Activated naive CD8-positive, alpha-beta T cell treated with anti-CD3 and anti-CD28 coated beads, Interleukin-2, amount 50 U/mL, for 24 hours (primary cell): Measurements from ENCODE around the gene ARHGEF35.

Source experiments
- ATAC-seq: fragments of 150-1000 bp; cut with Tn5 transposase; one replicate; pipeline ENCODE4 v1.10.0; 2021
- DNase-seq: peaks from one replicate; pipeline ENCODE4 v3.0.0; 2021
- H3K27ac Mint-ChIP-seq: one replicate; pipeline ENCODE4 v1.8.0; 2021; ENCODE audit warnings: mild to moderate bottlenecking, mixed read lengths
- H3K27me3 Mint-ChIP-seq: one replicate; pipeline ENCODE4 v1.8.0; 2021; ENCODE audit warnings: mixed read lengths
- H3K36me3 Mint-ChIP-seq: one replicate; pipeline ENCODE4 v1.8.0; 2021; ENCODE audit warnings: low read depth, mixed read lengths
- H3K4me1 Mint-ChIP-seq: one replicate; pipeline ENCODE4 v1.8.0; 2021; ENCODE audit warnings: mixed read lengths
- H3K4me3 Mint-ChIP-seq: one replicate; pipeline ENCODE4 v1.8.0; 2021; ENCODE audit warnings: mild to moderate bottlenecking, moderate library complexity, mixed read lengths
- H3K9me3 Mint-ChIP-seq: one replicate; pipeline ENCODE4 v1.8.0; 2021; ENCODE audit warnings: mixed read lengths

Gene ARHGEF35

GRCh38 chr7:144142187-144142586, 53.4 kb downstream of the ARHGEF35 start:
- Mint-ChIP-seq H3K4me3 (no peak overlapping the region), H3K4me1 (no peaks in the 10 kb centered on the region), H3K36me3 (no peaks in the 10 kb centered on the region), H3K27me3 (no peaks in the 10 kb centered on the region), H3K27ac (no peak overlapping the region), H3K9me3 (peaks cover 10% of the 10 kb centered on the region)
- ATAC-seq (no peak), DNase-seq (no peak)

GRCh38 chr7:144137501-144137900, 58.1 kb downstream of the ARHGEF35 start:
- H3K27me3 Mint-ChIP-seq, result no peaks in the 10 kb centered on the region
- no peaks in the 10 kb centered on the region for H3K36me3 Mint-ChIP-seq
- ATAC-seq, result no peak
- DNase-seq, result no peak
- H3K4me1 Mint-ChIP-seq, result no peaks in the 10 kb centered on the region
- no peak overlapping the region for H3K27ac Mint-ChIP-seq
- H3K4me3 Mint-ChIP-seq, result no peak overlapping the region
- H3K9me3 Mint-ChIP-seq, result no peaks in the 10 kb centered on the region
